HG03108 (cell line): ENCODE data around the gene CT47A1.
"Not testable (repeated sequence)": the region's sequence is repeated elsewhere in the genome, so short reads cannot be mapped to it uniquely, and the experiment has no call there.

Source experiments
- ATAC-seq: cut with Tn5 transposase; IDR thresholded peaks from one replicate; pipeline ENCODE4 v1.9.1; 2021; ENCODE audit warnings: moderate library complexity; ENCODE audit not compliant: unreplicated experiment

CT47A1 gene

DNA sequence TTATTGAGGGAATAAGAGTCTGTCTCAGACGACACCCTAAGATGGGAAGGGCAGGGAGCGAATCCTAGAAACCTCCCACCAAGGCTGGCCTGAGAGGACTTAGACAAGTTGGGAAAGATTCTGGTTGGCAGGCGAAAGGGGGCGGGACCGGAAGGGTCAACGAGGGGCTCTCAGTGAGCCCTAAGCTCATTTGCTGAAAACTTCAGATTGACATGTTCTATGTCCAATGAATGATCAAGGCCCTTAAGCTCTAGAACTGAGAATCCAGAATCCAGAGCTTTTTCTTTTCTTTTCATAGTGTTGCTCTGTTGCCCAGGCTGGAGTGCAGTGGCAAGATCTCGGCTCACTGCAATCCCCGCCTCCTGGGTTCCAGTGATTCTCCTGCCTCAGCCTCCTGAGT lies at the start of gene CT47A1:
Gene CT47A1, minus strand, starts transcription at position 101 of the 400 bp plus-strand sequence. CDS start 231 bp downstream, outside the sequence.
- ATAC-seq = not testable (repeated sequence)

DNA sequence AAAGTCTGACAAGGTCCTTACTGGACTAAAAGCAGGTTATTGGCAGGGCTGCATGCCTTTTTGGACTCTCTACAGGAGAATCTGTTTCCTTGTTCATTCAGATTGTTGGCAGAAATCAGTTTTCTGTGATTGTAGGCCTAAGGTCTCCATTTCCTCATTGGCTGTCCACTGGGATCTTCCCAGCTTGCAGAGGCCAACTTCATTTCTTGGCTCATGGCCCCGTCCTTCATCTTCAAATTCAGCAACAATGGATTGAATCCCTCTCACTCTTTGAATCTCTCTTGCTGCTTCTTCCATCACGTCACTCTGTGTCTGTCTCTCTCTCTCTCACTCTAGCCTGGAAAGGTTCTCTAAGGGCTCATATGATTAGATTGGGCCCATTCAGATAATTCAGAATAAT lies 47.0 kb upstream of the CT47A1 start:
- ATAC-seq = no peak

DNA sequence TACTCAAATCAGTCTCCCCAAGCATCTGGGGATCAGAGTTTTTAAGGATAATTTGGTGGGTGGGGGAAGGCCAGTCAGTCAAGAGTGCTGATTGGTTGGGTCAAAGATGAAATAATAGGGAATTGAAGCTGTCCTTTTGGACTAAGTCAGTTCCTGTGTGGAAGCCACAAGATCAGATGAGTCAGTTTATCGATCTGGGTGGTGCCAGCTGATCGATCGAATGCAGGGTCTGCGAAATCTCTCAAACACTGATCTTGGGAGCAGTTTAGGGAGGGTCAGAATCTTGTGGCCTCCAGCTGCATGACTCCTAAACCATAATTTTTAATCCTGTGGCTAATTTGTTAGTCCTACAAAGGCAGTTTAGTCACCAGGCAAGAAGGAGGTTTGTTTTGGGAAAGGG lies 44.5 kb upstream of the CT47A1 start:
- ATAC-seq = no peak

DNA sequence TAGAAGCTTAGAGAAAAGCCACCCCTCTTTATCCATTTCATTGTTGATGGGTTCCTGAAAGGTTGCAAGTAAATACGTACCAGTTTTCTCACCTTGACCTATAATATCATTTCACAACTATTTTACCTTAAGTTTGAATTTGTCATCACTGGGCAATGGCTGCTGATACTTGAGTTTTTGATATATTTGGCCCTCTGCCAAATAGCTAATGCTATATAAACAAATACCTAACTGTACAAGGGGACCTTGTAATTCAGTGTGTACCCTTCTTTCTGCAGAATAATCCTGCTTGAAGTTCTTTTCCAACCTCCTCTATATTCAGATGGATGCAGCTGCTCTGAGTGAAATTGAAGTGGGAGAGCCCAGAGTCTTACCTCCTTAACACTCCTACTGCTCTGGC lies 42.9 kb upstream of the CT47A1 start:
- no peak for ATAC-seq

DNA sequence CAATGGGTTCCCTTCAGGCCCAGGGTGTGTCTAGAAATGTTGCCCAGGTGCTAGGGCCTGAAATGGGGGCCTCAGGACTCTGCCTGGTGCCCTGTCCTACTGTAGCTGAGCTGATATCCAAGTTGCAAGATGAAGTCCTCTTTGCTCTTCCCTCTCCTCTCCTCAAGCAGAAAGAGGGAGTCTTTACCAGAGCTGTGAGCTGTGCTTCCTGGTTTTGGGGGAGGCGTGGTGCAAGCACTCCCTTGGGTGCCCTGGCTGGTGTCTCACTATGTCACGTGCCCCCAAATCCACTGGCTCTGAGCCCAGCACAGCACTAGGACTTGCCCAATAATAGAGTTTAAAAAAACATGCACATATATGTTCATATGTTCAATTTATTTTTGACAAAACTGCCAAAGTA lies 29.3 kb upstream of the CT47A1 start:
- no peak for ATAC-seq

DNA sequence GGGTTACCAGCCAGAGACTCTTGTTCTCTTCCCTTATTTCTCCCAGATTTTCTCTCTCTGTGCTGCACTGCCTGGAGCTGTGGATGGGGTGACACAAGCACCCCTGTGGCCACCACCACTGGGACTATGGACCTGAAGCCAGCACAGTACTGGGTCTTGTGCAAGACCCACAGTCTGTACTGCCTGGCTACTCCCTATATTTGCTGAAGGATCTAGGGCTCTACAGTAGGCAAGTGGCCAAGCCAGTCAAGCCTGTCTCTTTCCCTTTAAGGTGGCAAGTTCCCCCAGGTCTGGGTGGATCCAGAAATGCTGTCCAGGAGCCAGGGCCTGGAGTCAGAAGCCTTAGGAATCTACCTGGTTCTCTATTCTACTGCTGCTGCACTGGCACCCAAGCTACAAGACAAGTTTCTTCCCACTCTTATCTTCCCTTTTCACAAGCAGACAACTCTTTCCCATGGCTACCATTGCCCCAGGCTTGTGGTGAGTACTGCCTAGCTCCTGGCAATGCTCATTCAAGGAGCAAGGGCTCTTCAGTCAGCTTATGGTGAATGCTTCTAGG lies 28.4 kb upstream of the CT47A1 start:
- ATAC-seq = no peak

DNA sequence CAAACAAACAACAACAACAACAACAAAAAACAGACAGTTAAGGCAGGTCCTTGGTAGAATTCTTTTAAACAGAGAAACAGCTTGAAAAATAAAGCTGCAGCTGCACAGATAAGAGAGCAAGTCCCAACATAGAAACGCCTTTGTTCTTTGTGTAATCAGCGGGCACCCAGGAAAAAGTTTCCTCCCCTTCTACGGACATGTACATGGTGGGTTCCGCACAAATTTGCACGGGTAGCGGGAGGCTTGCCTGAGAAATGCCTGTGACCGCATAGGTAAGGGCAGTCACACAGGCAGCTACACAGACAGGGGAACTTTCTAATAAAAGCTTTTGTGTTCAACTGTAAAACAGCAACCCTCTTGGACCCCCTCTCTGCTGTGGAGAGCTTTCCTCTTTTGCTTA lies 25.7 kb upstream of the CT47A1 start:
- ATAC-seq = no peak

DNA sequence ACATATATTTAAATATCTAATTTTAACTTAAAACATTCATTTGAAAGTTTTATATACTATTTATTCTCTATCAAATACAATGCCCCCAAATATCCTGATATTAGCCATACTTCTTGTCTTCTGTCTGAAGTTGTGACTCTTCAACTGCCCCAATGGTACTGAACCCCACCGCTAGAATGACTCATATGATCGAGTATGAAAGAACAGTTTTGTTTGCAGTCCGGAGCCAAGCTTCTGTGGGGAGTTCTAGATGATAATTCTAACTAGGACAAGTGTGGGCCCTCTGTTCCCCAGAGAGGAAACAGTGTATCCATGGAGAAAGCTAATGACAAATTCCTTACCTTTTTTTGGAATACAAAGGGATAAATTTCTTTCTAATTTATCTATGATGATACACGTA lies 24.7 kb upstream of the CT47A1 start:
- ATAC-seq = no peak

DNA sequence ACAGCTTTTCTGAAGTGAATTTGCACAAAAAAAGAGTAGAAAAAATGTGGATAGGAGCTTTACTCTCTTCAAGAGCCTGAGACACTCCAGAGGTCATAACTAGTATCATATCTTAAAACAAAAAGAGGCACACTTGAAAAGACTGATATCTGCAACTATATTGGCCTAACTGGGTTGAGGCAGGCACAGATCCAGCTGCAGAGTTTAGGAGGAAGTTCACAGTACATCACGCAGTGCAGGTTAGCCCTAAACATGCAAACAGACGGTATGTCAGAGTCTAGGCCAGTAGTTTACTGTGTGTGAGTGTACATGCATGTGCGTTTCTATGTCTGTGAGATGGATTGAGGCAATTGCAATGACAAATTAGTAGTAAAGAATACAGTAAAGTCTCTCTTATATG lies 24.2 kb upstream of the CT47A1 start:
- no peak for ATAC-seq

DNA sequence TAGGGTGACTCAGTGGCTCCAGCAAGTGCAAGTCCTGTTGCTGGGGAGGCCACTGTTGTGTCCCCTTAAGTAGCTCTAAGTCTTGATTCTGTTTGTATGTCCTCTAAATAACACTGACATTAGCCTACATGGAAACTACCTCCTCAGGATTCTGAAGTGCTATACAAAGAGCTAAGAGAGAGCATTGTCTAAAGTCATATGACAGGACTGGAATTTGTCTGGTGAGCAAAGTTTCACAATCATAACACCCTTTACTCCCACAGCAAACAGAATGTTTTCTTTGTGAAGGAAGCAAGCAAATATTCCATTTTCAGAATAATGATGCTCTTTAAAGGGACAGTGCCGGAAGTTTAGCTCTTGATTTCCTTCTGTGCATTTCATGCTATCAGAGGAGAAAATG lies 23.4 kb upstream of the CT47A1 start:
- ATAC-seq = no peak

DNA sequence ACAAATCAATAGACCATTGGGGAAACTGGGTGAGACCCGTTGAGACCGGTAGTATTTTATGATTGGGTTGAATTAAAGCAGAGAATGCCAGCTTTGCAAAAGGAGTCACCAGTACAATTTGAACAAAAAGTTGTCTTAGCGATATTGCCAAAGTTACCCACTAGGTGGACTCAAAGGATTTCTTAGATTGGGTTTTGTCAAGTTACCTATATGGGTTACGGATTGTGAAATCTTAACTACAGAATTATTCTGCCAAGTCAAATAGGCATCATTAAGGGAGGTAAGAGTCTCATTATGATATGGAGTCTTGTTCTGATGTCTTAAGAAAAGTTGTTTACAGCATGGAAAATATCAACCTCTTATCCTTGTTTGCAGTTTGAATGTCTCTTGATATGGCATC lies 15.0 kb upstream of the CT47A1 start:
- ATAC-seq = no peak

DNA sequence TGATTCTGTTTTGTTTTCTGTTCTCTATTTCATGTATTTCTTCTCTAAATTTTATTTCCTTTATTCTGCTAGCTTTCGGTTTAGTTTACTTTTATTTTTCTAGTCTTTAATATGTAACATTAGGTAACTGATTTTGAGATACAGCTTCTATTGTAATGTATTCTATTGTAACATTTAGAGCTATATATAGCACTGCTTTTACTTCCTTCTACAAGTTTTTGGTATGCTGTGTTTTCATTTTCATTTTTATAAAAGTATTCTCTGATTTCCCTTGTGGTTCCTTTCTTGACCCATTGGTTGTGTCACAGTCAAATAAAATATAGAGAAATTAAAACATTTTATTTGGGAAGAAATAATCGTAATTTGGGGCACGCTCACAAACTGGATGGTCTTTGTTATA lies 13.9 kb upstream of the CT47A1 start:
- ATAC-seq = no peak

DNA sequence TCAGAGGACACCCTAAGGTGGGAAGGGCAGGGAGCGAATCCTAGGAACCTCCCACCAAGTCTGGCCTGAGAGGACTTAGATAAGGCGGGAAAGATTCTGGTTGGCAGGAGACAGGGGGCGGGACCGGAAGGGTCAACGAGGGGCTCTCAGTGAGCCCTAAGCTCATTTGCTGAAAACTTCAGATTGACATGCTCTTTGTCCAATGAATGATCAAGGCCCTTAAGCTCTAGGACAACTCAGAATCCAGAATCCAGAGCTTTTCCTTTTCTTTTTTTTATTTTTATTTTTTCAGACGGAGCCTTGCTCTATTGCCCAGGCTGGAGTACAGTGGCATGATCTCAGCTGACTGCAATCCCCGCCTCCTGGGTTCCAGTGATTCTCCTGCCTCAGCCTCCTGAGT lies 29.1 kb downstream of the CT47A1 start, which contains the start of gene CT47A7:
Gene CT47A7, minus strand, starts transcription at position 101 of the 400 bp plus-strand sequence. CDS start 255 bp downstream, outside the sequence.
- ATAC-seq = not testable (repeated sequence)
